Body of pancreas (tissue), 4 donors: ENCODE measurements around the gene STRADB.
A peak's percentile ranks its signal among the peaks of the same experiment; 100 is the strongest.

Experiments used
- POLR2A ChIP-seq, 3 donors: fragments of 450-650 bp; IDR thresholded peaks; one replicate each; pipeline ENCODE4 v1.6.1; 2016; ENCODE audit warnings: antibody characterized with exemption in 3 of 3, mild to moderate bottlenecking in 2 of 3
- TF ChIP-seq, protein P1 (sequence below), 7 experiments: fragments of 450-650 bp in 4 of 7; fragments of 200-600 bp in 3 of 7; sonication (generic) in 3 of 7; IDR thresholded peaks; one replicate each; pipeline ENCODE4 v1.5.1; 2016 to 2019; ENCODE audit warnings: antibody characterized with exemption in 7 of 7

DNA sequence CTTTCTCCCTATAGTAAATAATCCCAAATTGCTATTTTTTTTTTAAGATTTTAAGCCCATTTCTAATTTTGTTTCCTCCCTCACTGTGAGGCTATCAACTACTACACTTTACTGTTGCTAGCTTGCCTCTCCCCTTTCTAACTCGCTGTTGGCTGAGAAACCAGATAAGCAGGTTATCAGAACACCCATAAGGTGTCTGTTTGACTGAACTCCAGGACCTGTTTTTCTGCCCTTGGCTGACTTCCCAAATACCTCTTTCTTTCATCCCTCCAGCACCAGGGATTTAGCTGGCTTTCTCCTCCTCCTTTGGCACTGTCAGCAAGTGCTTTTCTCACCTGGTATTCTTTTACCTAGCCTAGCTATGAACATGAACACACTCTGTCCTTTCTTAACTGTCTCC, 11.4 kb upstream of the STRADB start:
- TF ChIP-seq, protein P1, sequence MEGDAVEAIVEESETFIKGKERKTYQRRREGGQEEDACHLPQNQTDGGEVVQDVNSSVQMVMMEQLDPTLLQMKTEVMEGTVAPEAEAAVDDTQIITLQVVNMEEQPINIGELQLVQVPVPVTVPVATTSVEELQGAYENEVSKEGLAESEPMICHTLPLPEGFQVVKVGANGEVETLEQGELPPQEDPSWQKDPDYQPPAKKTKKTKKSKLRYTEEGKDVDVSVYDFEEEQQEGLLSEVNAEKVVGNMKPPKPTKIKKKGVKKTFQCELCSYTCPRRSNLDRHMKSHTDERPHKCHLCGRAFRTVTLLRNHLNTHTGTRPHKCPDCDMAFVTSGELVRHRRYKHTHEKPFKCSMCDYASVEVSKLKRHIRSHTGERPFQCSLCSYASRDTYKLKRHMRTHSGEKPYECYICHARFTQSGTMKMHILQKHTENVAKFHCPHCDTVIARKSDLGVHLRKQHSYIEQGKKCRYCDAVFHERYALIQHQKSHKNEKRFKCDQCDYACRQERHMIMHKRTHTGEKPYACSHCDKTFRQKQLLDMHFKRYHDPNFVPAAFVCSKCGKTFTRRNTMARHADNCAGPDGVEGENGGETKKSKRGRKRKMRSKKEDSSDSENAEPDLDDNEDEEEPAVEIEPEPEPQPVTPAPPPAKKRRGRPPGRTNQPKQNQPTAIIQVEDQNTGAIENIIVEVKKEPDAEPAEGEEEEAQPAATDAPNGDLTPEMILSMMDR (IDR thresholded peaks at IDR 0.05) = peak in 1 of 7 experiments; percentile 1
- no peak for TF ChIP-seq POLR2A (IDR thresholded peaks at IDR 0.05)
